ENCODE data around the gene C3orf49. TPM values are rescaled to one million over a fixed set of nuclear protein-coding genes. Genes with fewer than 3 reads are reported as not detected.

Gene C3orf49
- total RNA-seq, 1 experiment from 2014 or later: not detected

DNA sequence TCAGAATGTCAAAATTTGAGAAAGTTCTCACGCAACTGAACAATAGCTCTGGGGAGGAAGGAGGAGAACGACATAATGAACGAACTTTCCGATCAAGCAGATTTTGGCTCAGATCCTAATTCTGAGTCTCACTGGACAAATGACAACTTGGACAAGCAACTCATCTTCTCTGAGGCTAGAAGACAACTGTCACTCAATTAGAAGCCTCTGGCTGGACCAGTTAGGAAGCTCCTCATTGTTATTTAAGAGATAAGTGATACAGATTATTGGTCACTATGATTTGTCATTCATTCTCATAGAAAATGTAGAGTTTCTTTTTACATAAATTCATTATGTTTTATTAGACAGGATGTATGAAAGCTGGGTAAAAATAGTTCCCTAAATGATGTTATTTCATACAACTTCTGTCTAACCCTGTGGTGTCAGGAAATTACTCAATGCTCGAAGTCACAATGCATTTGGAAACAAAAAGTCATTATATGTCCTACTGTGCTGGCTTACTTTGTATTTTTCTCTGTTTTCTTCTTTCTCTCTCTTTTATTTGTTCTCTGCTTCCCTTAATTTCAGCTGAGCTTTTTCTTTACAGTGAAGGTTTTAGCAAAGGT, 11.0 kb upstream of the C3orf49 start:
- no peak for DNase-seq
- no peak overlapping the region for H3K4me3 Mint-ChIP-seq (ENCODE audit: low read depth, unreplicated experiment)
- CTCF ChIA-PET: interaction anchor here (0.7 kb wide), 1 partner anchor 14 kb away, joined by 3 read pairs; no protein-coding TSS in a partner anchor
- no peak for TF ChIP-seq CTCF (IDR thresholded peaks at IDR 0.05; ENCODE audit: unreplicated experiment)
- no peaks in the 10 kb centered on the region for H3K27me3 Mint-ChIP-seq (ENCODE audit: unreplicated experiment)
- BruUV-seq (replicated peaks): no TSS peak
- H3K36me3 Mint-ChIP-seq (ENCODE audit: insufficient read depth, unreplicated experiment): no peaks in the 10 kb centered on the region
- intact Hi-C loops (cut with micrococcal nuclease; ENCODE audit: unreplicated experiment): no loop called here
- no peaks in the 10 kb centered on the region for H3K9me3 Mint-ChIP-seq (ENCODE audit: low read depth, unreplicated experiment)
- no peaks in the 10 kb centered on the region for H3K4me1 Mint-ChIP-seq (ENCODE audit: low read depth, unreplicated experiment)
- no peak overlapping the region for H3K27ac Mint-ChIP-seq (ENCODE audit: unreplicated experiment)

- no peak overlapping the region for H3K4me3 Mint-ChIP-seq (ENCODE audit: low read depth, unreplicated experiment)
- no TSS peak for BruUV-seq (replicated peaks)
- H3K4me1 Mint-ChIP-seq (ENCODE audit: low read depth, unreplicated experiment): no peaks in the 10 kb centered on the region
- DNase-seq: no peak
- no peaks in the 10 kb centered on the region for H3K9me3 Mint-ChIP-seq (ENCODE audit: low read depth, unreplicated experiment)
- CTCF ChIA-PET: no interaction called here
- H3K27ac Mint-ChIP-seq (ENCODE audit: unreplicated experiment): no peak overlapping the region
- TF ChIP-seq CTCF (IDR thresholded peaks at IDR 0.05; ENCODE audit: unreplicated experiment): no peak
- H3K36me3 Mint-ChIP-seq (ENCODE audit: insufficient read depth, unreplicated experiment): no peaks in the 10 kb centered on the region
- no peaks in the 10 kb centered on the region for H3K27me3 Mint-ChIP-seq (ENCODE audit: unreplicated experiment)
- intact Hi-C loops (cut with micrococcal nuclease; ENCODE audit: unreplicated experiment): no loop called here
Observed at GRCh38 chr3:63808633-63809032, 10.5 kb upstream of the C3orf49 start.

- H3K27me3 Mint-ChIP-seq (ENCODE audit: unreplicated experiment): no peaks in the 10 kb centered on the region
Observed at GRCh38 chr3:63809607-63810006, 9.5 kb upstream of the C3orf49 start.

DNA sequence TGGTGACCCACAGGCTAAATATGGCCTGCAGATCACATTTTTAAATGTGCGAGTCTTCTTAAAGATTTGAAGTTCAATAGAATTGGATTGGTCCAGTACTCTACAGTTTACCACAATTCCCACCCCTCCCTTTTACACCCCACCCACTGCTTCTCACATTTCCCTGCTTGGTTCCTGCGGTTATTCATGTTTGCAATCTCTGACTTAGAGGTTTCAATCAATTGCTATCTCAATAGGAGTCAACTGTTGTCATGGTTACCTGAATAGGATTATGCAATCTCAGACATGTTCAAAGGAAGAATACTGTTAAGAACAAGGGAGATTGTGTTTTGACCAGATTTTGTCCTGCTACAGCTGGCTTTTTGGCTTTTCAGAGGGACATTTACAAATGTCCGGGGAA, 4.9 kb upstream of the C3orf49 start:
- Mint-ChIP-seq H3K27ac (ENCODE audit: unreplicated experiment) (no peak overlapping the region), H3K4me1 (ENCODE audit: low read depth, unreplicated experiment) (peaks cover 26% of the 10 kb centered on the region), H3K36me3 (ENCODE audit: insufficient read depth, unreplicated experiment) (no peaks in the 10 kb centered on the region), H3K9me3 (ENCODE audit: low read depth, unreplicated experiment) (no peaks in the 10 kb centered on the region), H3K4me3 (ENCODE audit: low read depth, unreplicated experiment) (no peak overlapping the region), H3K27me3 (ENCODE audit: unreplicated experiment) (no peaks in the 10 kb centered on the region)
- no peak for TF ChIP-seq CTCF (IDR thresholded peaks at IDR 0.05; ENCODE audit: unreplicated experiment)
- intact Hi-C loops (cut with micrococcal nuclease; ENCODE audit: unreplicated experiment): loop anchor here (10.0 kb wide), 1 partner anchor 239 kb away; no protein-coding TSS in a partner anchor
- peak; percentile 26 for DNase-seq
- no TSS peak for BruUV-seq (replicated peaks)
- CTCF ChIA-PET: no interaction called here

More at GRCh38 chr3:63809607-63810006, 9.5 kb upstream of the C3orf49 start:
- DNase-seq: no peak
- Mint-ChIP-seq H3K36me3 (ENCODE audit: insufficient read depth, unreplicated experiment) (no peaks in the 10 kb centered on the region), H3K4me1 (ENCODE audit: low read depth, unreplicated experiment) (peaks cover 6% of the 10 kb centered on the region), H3K27ac (ENCODE audit: unreplicated experiment) (no peak overlapping the region), H3K4me3 (ENCODE audit: low read depth, unreplicated experiment) (no peak overlapping the region), H3K9me3 (ENCODE audit: low read depth, unreplicated experiment) (no peaks in the 10 kb centered on the region)
- CTCF ChIA-PET: no interaction called here
- no TSS peak for BruUV-seq (replicated peaks)
- no peak for TF ChIP-seq CTCF (IDR thresholded peaks at IDR 0.05; ENCODE audit: unreplicated experiment)
- intact Hi-C loops (cut with micrococcal nuclease; ENCODE audit: unreplicated experiment): loop anchor here (10.0 kb wide), 1 partner anchor 235 kb away; no protein-coding TSS in a partner anchor

Measured in Calu3 (cell line).